DMS79 (cell line): ENCODE measurements around the gene MCF2L2.
A peak's percentile ranks its signal among the peaks of the same experiment; 100 is the strongest.

Experiments used
- DNase-seq: peaks from one replicate; lab custom pipeline; 2025; lab: John Stamatoyannopoulos, UW

The MCF2L2 gene

DNA sequence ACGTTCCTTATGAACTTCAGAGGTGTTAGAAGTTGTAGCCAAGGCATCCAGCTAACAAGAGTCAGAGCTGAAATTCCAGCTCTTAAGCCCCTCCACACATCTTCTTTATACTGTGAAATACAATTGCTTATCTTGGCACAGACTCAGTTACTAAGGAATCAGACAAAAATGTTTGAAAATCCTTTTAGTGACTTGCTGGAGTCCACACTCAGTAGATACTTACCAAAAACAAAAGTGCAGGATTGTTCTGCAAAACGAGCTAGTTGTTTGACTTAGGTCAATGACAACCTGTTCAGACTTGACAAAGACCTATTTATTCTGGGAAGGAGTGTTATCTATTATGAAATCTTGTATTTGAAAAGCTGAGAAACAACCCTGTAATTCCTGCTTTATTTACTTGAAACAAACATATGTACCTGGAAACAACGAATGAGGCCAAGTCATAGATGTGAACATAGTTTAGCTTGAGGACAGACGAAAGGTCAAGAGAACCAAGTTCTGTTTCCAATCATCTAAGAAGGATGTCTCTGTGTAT, 136.9 kb downstream of the MCF2L2 start:
- no peak for DNase-seq

GRCh38 chr3:183290216-183290615, 138.2 kb downstream of the MCF2L2 start:
- no peak for DNase-seq

GRCh38 chr3:183288117-183288516, 140.3 kb downstream of the MCF2L2 start:
- no peak for DNase-seq

- no peak for DNase-seq
Observed at GRCh38 chr3:183287301-183287971, 141.0 kb downstream of the MCF2L2 start.

GRCh38 chr3:183285828-183286457, 142.5 kb downstream of the MCF2L2 start:
- DNase-seq, result no peak

DNA sequence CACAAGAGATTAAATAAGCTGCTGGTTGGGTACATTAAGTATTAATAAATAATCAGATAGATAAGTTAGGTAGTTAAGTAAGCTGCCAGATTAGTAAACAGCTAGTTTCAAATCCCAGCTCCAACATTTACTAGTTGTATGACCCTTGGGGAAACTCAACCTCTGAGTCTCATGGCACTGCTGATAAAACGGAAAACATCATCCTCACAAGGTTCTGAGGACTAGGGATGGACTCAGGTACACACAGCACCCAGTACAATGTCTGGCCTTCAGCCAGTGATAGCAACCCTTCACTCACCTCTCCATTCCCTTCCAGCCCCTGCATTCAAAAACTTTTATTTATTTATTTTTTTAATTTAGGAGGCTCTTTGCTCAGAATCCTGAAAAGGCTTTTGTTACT, 143.1 kb downstream of the MCF2L2 start:
- DNase-seq, result no peak

GRCh38 chr3:183284570-183284969, 143.8 kb downstream of the MCF2L2 start:
- DNase-seq, result no peak

DNA sequence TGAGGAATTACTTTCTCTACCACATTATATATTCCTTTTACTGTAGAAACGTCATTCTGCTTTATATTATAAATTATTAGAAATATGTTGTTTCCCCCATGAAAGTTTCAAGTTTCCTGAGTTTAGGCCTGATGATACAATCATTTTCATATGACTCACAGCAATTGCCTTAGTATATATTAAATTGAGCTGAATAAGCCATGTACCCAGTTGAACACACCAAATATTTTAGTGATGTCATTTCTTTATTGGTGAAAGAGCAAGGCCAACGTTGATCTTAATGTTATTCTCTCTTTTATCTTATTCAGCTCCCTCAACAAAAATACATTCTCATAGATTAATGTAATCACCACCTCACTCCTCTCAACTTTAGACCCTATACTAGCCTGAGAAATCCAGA, 144.5 kb downstream of the MCF2L2 start:
- no peak for DNase-seq

DNA sequence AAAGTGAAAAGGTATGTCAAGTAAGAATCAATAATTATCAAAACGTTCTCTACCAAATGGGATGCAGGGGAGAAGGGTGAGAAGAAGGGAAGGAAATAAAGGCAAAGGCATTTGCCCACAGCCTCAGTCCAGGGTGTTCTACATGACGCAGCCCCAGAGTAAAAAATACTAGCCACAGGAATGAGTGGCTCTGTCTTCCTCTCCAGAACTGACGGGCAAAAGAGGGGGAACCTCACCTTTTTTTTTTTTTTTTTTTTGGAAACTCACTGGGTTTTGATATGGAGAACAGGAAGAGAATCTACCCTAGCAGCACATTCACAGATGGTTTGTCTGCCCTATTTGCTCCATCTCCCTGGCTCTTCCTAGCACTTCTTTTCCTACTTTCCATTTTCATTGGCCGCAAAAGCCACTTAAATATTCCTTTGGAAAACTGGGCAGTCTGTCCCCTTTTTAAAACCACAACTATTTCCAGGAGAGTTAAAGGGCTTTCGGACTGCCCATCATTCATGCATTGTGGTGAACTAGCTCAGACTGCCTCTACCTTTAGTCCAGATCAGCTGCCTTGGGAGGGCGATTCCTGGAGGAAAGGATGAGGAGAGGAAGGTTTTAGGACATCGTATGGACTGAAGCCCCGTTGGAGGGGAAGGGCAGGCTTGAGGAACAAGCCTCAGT, 147.2 kb downstream of the MCF2L2 start:
- DNase-seq, result no peak

GRCh38 chr3:183279371-183279770, 149.0 kb downstream of the MCF2L2 start:
- DNase-seq, result no peak

DNA sequence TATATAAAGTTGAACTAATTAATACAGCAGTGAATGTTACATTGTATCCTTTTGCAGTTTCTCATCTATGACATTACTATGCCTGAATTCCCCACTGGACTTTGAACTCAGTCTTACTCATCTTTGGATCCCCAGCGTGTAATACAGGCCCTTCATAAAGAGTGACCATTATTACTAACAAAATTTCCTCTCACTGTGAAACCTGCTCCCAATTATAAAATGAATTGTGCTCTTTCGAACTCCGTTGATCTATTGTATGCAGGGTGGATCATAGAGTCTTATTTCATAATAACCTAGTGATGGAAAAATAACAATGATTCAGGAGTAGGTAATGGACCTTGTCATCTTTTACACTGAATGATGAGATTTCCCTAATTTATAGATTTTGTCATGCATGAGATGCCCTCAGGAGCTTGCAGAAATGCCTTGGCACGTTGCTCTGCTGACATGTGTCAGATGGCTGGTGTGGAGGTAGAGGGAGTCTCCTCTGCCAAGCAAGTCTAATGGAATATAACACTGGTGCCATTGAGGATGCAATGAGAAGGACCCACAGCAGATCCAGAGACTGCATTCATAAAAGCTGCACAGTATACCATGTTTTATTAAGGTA, 149.8 kb downstream of the MCF2L2 start:
- DNase-seq, result peak; percentile 47

DNA sequence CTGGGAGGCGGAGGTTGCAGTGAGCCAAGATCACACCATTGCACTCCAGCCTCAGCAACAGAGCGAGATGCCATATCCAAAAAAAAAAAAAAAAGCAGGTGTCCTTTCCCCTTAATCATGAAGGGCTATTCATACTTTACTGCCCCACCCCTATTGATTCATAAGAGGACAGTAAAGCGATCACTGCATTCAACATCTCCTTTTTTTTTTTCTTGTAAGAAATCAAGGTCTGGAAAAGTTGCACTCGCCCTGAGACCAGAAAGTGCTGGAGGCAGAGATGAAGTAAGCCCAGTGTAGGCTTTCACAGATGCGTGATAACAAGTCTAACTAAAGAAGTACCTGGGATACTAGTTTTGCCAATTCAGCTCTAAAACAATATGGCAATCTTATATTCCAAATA, 151.2 kb downstream of the MCF2L2 start:
- no peak for DNase-seq

- DNase-seq, result no peak
Observed at GRCh38 chr3:183275937-183276336, 152.5 kb downstream of the MCF2L2 start.

GRCh38 chr3:183275418-183275817, 153.0 kb downstream of the MCF2L2 start:
- peak; percentile 25 for DNase-seq

- DNase-seq, result no peak
Observed at GRCh38 chr3:183274609-183275008, 153.8 kb downstream of the MCF2L2 start.

DNA sequence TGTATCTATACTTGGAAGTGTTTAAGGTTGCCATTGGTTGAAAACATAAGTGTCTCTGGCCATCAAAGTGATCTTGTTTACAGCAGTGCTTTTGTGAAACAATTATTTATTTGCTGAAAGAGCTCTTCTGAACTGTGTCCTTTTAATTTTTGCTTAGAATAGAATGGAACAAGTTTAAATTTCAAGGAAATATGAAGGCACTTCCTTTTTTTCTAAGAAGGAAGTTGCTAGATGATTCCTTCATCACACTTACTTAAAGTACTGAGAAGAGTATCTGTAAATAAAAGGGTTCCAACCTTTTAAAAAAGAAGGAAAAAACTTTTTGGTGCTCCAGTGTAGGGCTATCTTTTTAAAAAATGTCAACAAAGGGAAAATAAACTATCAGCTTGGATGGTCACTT, 155.6 kb downstream of the MCF2L2 start:
- DNase-seq, result no peak

- no peak for DNase-seq
Observed at GRCh38 chr3:183272142-183272541, 156.3 kb downstream of the MCF2L2 start.

GRCh38 chr3:183270344-183270743, 158.1 kb downstream of the MCF2L2 start:
- no peak for DNase-seq

GRCh38 chr3:183269345-183269744, 159.1 kb downstream of the MCF2L2 start:
- DNase-seq, result no peak

DNA sequence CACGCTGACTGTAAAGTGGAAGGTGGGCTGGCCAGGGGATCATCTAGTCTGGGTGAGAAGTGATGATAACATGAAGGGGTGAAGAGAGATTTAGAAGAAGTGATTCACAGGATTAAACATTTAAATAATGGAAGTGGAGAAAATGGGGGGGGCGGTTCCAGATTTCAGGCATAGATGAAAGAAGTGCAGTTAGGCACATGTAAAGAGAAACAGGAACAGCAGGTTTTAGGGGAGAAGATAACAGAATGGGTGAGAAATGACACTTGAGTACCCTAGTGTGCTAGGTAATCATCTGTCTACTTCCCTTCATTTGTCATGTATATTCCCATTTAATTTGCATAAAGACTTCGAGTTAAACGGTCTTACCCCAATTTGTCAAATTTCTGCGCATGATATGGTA, 160.1 kb downstream of the MCF2L2 start:
- no peak for DNase-seq

DNA sequence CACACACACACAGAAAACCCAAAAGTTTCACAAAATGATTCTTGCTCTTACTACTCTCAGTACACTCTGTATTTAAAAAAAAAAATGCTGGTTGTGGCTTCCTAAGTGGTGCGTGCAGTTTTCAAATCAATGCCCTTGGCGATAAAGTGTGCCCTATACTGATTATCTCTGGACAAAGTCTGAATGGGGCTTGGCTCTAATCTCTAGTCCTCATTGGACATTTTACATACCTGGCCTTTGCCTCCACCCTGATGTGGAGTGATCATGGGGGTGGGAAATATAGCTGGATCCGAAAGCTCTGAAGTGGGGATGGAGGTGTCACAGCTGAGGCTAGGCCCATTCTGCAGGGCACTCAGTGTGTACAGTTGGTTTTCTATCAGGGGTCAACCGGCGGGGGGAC, 161.3 kb downstream of the MCF2L2 start:
- no peak for DNase-seq

- DNase-seq, result no peak
Observed at GRCh38 chr3:183266454-183266853, 162.0 kb downstream of the MCF2L2 start.
